A549 (cell line): ENCODE measurements around the gene CELF2.

Experiments used
- CTCF ChIP-seq: fragments of >200 bp; sonication (Bioruptor Twin); formaldehyde crosslinking; IDR thresholded peaks from 3 replicates; pipeline ENCODE4 v1.5.1; 2016
- ELK1 ChIP-seq: fragments of 150-350 bp; IDR thresholded peaks from 2 replicates; pipeline ENCODE4 v1.6.1; 2014; ENCODE audit warnings: low read depth, mild to moderate bottlenecking, low read length
- EP300 ChIP-seq, 2 experiments: fragments of >200 bp; sonication (Bioruptor Twin); formaldehyde crosslinking; IDR thresholded peaks; 2 replicates in 1 of 2; 3 replicates in 1 of 2; pipeline ENCODE4 v1.6.1; 2016 to 2017
- MAZ ChIP-seq: fragments of 150-350 bp; IDR thresholded peaks from 2 replicates; pipeline ENCODE4 v1.6.1; 2014; ENCODE audit warnings: antibody characterized with exemption, low read depth, low read length, borderline replicate concordance
- NPAS2 ChIP-seq: fragments of 250-450 bp; sonication (Bioruptor Pico); IDR thresholded peaks from 2 replicates; pipeline ENCODE4 v1.8.0; 2022; ENCODE audit warnings: mild to moderate bottlenecking, moderate library complexity, borderline replicate concordance
- NR3C1 ChIP-seq: fragments of >200 bp; sonication (Bioruptor Twin); formaldehyde crosslinking; IDR thresholded peaks from 3 replicates; pipeline ENCODE4 v1.6.1; 2017
- PBX3 ChIP-seq: IDR thresholded peaks from 2 replicates; pipeline ENCODE4 v1.6.1; 2012
- POLR2A ChIP-seq: IDR thresholded peaks from 2 replicates; pipeline ENCODE4 v1.6.1; 2012; ENCODE audit warnings: mild to moderate bottlenecking, low read length
- REST ChIP-seq: fragments of 200-600 bp; sonication (generic); IDR thresholded peaks from 2 replicates; pipeline ENCODE4 v1.6.1; 2016; ENCODE audit warnings: antibody characterized with exemption, mild to moderate bottlenecking, moderate library complexity
- RFX5 ChIP-seq: fragments of 450-650 bp; IDR thresholded peaks from 2 replicates; pipeline ENCODE4 v1.7.1; 2014; ENCODE audit warnings: antibody characterized with exemption, mild to moderate bottlenecking, moderate library complexity
- RNF2 ChIP-seq: fragments of 200-600 bp; sonication (generic); IDR thresholded peaks from 2 replicates; pipeline ENCODE4 v1.6.1; 2016; ENCODE audit warnings: low read depth, mild to moderate bottlenecking, antibody characterized with exemption, moderate library complexity, borderline replicate concordance
- USF2 ChIP-seq: fragments of 450-650 bp; IDR thresholded peaks from 2 replicates; pipeline ENCODE4 v1.6.1; 2014; ENCODE audit warnings: antibody characterized with exemption

GRCh38 chr10:11335881-11336430, 318.3 kb downstream of the CELF2 start:
- TF ChIP-seq CTCF (no peak), EP300 (IDR thresholded peaks at IDR 0.05) (no peak), REST (no peak), RFX5 (no peak), NR3C1 (no peak), NPAS2 (CRISPR knock-in tag) (no peak), PBX3 (no peak), POLR2A (no peak), ELK1 (no peak), RNF2 (no peak), MAZ (no peak), USF2 (no peak)
